HL-60 (cell line): Measurements from ENCODE around the gene SLC4A8.
A peak's percentile ranks its signal among the peaks of the same experiment; 100 is the strongest.

Experiments used
- DNase-seq, 2 experiments: peaks; one replicate each; pipeline ENCODE4 v3.0.0-alpha.2; 2010 to 2020; ENCODE audit warnings: low read depth in 1 of 2, low spot score in 1 of 2
- H3K27ac ChIP-seq: fragments of 250-450 bp; sonication (Bioruptor Pico); replicated peaks from 2 replicates; pipeline ENCODE4 v1.5.1; 2020; ENCODE audit warnings: mild to moderate bottlenecking, moderate library complexity
- H3K27me3 ChIP-seq: fragments of 250-450 bp; sonication (Bioruptor Pico); 2 replicates; pipeline ENCODE4 v1.5.1; 2021; ENCODE audit warnings: mild to moderate bottlenecking, moderate library complexity; ENCODE audit not compliant: insufficient read depth, poor library complexity, severe bottlenecking
- H3K4me3 ChIP-seq: replicated peaks from 2 replicates; pipeline ENCODE4 v1.5.1; 2011; ENCODE audit warnings: mild to moderate bottlenecking, control low read depth, low read length; ENCODE audit not compliant: insufficient read depth
- GABPA ChIP-seq: IDR thresholded peaks from 2 replicates; pipeline ENCODE4 v1.6.1; 2012; ENCODE audit warnings: low read depth
- POLR2AphosphoS5 ChIP-seq: IDR thresholded peaks from 2 replicates; pipeline ENCODE4 v1.6.1; 2012; ENCODE audit warnings: low read depth
- SPI1 ChIP-seq: IDR thresholded peaks from 2 replicates; pipeline ENCODE4 v1.6.1; 2012; ENCODE audit warnings: low read depth, mild to moderate bottlenecking, borderline replicate concordance
- TF ChIP-seq, protein P1 (sequence below): IDR thresholded peaks from 2 replicates; pipeline ENCODE4 v1.6.1; 2012; ENCODE audit warnings: low read depth; ENCODE audit not compliant: insufficient replicate concordance
- TF ChIP-seq, protein P2 (sequence below): IDR thresholded peaks from one replicate; pipeline ENCODE4 v1.5.1; 2011; ENCODE audit warnings: low read length, control low read depth, inconsistent platforms; ENCODE audit not compliant: insufficient read depth

Gene SLC4A8

GRCh38 chr12:51392556-51393237 is 31.9 kb upstream of the SLC4A8 start:
- TF ChIP-seq SPI1 (no peak), POLR2AphosphoS5 (no peak), GABPA (no peak)
- TF ChIP-seq, protein P1, sequence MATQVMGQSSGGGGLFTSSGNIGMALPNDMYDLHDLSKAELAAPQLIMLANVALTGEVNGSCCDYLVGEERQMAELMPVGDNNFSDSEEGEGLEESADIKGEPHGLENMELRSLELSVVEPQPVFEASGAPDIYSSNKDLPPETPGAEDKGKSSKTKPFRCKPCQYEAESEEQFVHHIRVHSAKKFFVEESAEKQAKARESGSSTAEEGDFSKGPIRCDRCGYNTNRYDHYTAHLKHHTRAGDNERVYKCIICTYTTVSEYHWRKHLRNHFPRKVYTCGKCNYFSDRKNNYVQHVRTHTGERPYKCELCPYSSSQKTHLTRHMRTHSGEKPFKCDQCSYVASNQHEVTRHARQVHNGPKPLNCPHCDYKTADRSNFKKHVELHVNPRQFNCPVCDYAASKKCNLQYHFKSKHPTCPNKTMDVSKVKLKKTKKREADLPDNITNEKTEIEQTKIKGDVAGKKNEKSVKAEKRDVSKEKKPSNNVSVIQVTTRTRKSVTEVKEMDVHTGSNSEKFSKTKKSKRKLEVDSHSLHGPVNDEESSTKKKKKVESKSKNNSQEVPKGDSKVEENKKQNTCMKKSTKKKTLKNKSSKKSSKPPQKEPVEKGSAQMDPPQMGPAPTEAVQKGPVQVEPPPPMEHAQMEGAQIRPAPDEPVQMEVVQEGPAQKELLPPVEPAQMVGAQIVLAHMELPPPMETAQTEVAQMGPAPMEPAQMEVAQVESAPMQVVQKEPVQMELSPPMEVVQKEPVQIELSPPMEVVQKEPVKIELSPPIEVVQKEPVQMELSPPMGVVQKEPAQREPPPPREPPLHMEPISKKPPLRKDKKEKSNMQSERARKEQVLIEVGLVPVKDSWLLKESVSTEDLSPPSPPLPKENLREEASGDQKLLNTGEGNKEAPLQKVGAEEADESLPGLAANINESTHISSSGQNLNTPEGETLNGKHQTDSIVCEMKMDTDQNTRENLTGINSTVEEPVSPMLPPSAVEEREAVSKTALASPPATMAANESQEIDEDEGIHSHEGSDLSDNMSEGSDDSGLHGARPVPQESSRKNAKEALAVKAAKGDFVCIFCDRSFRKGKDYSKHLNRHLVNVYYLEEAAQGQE = no peak
- DNase-seq = no peak
- no peak overlapping the region for H3K27ac ChIP-seq
- no peaks in the 10 kb centered on the region for H3K27me3 ChIP-seq
- no peak overlapping the region for H3K4me3 ChIP-seq

GRCh38 chr12:51393676-51394545 is 30.7 kb upstream of the SLC4A8 start:
- peak; percentile 63 to 70 for DNase-seq
- H3K27ac ChIP-seq = 0 out of 2 replicates have a peak overlapping the region, but pooled peaks have one; percentile 19
- H3K27me3 ChIP-seq = no peaks in the 10 kb centered on the region
- H3K4me3 ChIP-seq = no peak overlapping the region
- TF ChIP-seq, protein P1 = no peak
- no peak for TF ChIP-seq GABPA
- TF ChIP-seq POLR2AphosphoS5 = no peak
- TF ChIP-seq, protein P2, sequence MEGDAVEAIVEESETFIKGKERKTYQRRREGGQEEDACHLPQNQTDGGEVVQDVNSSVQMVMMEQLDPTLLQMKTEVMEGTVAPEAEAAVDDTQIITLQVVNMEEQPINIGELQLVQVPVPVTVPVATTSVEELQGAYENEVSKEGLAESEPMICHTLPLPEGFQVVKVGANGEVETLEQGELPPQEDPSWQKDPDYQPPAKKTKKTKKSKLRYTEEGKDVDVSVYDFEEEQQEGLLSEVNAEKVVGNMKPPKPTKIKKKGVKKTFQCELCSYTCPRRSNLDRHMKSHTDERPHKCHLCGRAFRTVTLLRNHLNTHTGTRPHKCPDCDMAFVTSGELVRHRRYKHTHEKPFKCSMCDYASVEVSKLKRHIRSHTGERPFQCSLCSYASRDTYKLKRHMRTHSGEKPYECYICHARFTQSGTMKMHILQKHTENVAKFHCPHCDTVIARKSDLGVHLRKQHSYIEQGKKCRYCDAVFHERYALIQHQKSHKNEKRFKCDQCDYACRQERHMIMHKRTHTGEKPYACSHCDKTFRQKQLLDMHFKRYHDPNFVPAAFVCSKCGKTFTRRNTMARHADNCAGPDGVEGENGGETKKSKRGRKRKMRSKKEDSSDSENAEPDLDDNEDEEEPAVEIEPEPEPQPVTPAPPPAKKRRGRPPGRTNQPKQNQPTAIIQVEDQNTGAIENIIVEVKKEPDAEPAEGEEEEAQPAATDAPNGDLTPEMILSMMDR = no peak
- no peak for TF ChIP-seq SPI1

GRCh38 chr12:51395283-51396230 is 29.1 kb upstream of the SLC4A8 start:
- H3K4me3 ChIP-seq = no peak overlapping the region
- DNase-seq = no peak

More at GRCh38 chr12:51395283-51396230, 29.1 kb upstream of the SLC4A8 start:
- Histone ChIP-seq H3K27ac (no peak overlapping the region), H3K27me3 (no peaks in the 10 kb centered on the region)
- TF ChIP-seq, protein P1 = no peak
- TF ChIP-seq SPI1 (no peak), GABPA (no peak), POLR2AphosphoS5 (no peak)
- TF ChIP-seq, protein P2 = no peak
